GM21723 (cell line): ENCODE data around the gene YIPF1.
A peak's percentile ranks its signal among the peaks of the same experiment; 100 is the strongest.

Source experiments
- ATAC-seq: cut with Tn5 transposase; IDR thresholded peaks from one replicate; pipeline ENCODE4 v1.9.1; 2021; ENCODE audit warnings: mild to moderate bottlenecking, moderate library complexity; ENCODE audit not compliant: unreplicated experiment

Gene YIPF1

DNA sequence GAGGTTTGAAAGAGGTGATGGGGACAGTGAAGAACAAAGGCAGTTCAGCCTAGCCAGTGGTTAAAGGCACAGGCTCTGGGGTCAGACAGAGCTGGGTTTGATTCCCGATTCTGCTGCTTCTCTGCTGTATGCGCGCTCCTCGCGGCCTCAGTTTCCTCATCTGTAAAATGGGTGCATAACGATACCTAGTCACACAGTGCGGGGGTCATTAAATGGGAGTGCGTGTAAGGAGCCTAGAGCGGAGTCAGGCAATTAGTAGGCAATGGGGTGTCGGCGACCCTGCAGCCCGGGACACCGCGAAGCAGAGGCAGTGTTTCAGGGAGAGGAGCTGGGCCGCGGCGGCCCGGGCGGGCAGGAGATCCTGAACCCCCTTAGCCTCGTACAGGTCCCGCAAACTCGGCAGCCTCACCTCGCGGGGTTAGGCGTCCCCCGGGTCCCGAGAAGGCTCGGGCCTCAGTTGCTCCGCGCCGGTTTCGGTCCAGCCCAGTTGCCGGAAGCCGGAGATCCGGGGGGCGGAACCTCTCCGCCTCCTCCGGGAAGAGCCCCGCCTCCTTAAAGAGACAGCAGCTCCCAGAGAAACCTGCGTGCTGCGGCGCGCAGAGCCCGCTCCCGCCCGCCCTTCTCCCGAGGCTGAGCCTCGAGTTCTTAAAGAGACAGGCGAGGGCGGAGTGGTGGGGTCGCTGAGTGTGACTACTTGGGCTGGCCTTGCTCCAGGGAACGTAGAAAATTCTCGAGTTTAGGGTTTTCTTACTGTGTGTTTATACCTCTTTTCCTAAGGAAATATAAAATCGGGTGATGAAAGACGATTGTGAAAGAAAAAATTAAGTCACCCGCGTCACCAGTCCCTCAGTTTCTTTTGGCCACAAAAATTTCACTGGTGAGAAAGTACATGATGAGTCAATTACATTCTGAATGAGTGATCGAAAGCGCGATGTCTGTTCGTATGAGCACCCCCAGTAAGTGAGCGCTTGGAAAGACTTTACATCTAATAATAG is at the start of gene YIPF1:
YIPF1 (minus strand) TSS at position 494 of the 995 bp plus-strand sequence. CDS start 860 bp downstream, outside the sequence.
- ATAC-seq: peak; percentile 93

DNA sequence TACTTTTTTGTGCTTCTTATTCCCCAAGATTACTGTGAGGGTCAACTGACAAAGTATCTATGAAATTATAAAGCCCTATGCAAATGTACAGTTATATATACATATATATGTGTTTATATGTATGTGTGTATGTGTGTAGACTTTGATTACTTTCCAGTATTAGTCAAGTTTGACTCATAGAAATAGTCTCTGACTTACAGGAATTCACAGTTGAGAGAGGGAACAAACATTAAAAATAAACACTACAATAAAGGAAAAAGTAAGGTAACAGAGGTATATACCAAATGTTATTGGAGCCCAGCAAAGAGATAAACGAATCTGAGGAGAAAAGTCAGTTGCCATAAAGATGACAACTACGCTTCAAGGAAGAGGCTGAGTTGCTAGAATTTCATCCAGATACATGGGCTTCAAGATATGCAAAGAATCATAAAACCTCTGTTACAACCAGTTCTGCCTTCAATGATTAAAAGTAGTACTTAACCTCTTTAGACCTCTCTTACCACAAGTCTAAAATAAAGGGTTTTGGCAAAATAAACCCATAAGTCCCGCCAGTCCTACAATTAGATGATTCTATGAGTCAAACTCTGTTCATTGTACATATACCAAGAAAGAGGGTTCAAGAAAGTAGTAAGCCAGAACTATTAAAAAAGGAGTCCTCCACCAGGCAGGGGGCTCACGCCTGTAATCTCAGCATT is 48.7 kb upstream of the YIPF1 start:
- no peak for ATAC-seq

DNA sequence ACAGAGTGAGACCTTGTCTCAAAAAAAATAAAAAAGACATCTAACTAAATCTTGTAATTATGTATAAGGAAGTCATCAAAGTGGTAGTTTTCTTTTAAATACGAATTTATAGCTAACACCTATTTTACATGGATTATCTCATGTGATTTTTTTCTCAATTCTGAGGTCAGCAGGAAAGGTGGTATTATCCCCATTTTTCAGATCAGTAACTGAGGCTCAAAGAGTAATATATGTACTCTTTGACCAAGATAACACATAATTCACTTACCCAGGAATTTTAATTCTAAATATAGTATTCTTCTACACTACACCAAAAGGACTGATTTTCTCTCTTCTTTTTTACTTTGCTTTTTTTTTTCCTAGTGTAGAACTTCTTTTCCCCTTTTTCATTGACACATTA is 46.8 kb upstream of the YIPF1 start:
- ATAC-seq: no peak

DNA sequence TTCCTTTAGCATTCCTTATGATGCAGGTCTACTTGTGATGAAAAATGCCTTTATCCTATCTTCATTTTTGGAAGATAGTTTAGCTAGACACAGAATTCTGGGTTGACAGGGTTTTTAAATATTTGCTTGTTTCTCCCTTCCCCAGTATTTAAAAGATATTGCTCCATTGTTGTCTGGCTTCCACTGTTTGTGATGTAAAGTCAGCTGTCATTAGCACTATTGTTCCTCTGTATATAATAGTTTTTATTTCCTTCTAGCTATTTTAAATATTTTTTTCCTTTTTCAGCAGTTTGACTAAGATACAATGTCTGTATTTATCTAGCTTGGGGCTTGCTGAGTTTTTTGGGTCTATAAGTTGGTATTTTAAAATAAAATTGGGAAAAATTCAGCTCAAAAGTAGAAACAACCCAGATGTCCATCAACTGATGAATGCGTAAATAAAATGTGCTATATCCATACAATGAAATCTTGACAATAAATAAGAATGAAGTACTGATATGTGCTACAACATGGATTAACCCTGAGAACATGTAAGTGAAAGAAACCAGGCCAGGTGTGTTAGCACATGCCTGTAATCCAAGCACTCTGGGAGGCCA is 44.7 kb upstream of the YIPF1 start:
- no peak for ATAC-seq

DNA sequence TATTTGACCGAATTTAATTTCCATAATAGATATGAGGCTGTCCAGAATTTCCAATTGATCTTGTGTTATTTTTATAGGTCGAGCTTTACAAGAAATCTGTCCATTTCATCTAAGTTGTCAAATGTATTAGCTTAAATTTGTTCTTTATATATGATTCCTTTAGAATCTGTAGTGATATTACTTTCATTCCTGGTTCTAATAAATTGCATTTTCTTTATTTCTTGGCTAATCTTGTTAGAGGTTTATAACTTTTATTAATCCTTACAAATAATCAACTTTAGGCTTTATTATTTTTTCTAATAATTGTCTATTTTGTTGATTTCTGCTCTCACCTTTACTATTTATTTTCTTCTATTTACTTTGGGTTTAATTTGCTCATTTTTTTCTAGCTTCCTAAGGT is 41.9 kb upstream of the YIPF1 start:
- ATAC-seq: no peak

DNA sequence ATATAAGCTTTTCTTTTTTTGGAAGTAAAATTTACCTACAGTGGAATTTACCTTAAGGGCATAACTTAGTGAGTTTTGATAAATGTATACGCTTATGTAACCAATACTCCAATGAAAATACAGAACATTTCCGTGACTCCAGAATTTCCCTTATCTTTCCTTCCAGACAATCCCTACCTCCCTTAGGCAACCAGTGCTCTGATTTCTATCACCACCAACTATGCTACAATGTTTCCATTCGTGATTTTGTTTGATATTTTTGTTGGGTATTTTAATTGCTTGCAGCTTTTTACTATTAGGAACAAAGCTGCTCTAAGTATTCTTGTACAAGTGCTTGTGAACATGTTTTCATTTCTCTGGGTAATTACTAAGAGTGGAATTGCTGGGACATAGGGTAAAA is 41.3 kb upstream of the YIPF1 start:
- ATAC-seq: no peak

DNA sequence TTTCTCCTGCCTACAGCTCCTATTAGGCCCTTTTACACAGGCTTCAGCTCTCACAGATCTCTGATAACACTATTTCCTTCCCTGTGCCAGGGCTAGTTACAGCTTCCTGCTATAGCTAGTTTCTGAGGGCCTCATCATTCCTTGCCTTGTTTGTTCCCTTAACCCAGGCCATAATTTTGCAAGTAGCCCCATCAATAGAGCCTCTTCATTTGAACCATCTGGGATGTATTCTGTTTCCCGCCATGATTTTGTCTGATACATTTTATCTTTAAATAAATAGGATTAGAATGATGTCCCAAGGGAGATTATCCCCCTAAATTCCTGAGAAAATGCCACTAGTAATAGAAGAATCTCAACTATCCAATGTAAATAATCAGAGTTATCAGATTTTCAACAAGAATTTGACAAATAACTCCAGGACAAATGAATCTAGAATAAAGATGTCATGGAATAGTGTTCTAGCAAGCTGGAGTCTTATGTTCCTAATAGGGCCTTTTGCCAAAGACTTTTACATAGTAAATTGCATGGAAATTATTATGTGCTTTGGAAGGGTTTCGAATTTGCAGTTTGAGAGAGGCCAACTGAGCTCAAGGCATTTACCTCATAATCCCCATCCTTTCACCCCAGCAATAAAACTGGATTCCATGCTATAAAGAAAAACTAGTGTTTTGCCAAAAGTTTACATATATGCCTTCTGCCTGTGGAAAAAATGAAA is 39.8 kb upstream of the YIPF1 start:
- no peak for ATAC-seq

DNA sequence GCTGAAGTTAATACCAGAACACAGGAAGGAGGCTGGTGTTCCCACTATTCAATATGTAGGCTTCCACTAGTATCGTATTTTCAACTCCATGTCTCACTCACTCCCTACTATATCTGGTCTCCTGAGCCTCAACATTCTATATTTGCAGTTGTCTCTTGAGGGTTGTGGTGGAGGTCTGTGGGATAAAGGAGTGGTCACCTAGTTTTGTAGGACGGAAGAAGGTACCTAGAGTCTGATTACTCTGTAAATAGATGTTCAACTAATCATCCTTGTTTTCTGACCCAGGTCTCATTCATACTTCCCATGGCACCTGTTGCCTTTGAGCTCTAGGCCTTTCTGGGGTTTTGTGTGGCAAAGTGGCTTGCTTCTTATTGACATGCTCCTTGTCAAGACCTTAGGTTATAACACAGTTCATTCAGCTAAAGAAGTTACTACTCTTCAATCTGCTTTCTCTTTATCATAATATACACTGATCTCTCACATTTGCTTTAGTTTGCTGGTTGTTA is 37.8 kb upstream of the YIPF1 start:
- no peak for ATAC-seq

DNA sequence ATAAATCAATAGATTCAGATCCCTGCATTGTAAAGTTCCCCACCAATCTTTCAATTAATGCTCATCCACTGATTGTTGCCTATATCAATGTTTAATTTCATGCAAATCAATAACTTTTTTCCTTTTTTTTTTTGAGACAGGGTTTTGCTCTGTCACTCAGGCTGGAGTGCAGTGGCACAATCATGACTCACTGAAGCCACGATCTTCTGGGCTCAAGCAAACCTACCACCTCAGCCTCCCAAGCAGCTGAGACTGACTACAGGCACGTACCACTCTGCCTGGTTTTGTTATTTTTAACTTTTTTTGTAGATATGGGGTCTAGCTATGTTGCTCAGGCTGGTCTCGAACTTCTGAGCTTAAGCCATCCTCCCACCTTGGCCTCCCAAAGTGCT is 30.1 kb upstream of the YIPF1 start:
- no peak for ATAC-seq

DNA sequence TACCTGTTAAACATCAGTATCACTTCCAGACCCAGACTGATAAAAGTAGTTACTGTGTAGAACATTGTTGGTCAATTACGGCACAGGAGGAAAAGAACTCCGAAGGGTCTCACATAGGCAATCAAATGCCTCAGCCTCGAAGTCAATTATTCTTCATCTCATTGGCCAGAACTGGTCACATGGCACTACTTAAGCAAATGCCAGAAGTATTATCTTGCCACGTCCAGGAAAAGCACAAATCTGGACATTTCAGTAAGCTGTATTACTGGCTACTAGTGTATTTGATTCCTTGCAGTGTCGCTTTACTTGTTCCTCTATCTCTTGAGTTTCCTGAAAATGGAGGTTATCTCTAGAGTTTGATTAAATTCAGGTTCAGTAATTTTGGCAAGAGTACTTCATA is 28.7 kb upstream of the YIPF1 start:
- ATAC-seq: no peak

DNA sequence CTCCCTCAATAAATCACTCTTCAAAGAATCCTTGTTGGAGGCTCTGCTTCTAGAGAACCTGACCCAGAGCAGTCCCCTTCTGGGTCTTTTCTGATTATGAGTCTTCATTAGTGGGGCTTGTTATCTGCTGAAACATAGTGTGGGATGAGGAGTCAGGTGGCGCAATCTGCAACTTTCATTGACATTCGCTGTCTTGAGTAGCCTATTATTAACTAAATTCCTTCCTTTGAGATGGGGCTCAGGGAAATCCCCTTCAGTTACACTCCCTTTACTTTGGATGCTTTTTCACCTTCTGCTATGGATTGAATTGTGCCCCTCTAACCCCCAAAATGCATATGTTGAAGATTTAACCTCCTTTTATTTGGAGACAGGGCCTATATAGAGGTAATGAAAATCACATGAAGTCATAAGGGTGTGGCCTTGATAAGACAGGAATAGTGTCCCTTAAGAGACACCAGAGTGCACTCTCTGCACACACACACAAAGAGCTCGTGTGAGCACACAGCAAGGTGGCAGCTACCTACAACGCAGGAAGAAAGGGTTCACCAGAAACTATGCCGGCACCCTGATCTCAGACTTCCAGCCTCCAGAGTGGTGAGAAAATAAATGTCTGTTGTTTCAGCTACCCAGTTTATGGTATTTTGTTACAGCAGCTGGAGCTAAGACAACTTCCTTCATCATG is 23.9 kb upstream of the YIPF1 start:
- ATAC-seq: no peak

DNA sequence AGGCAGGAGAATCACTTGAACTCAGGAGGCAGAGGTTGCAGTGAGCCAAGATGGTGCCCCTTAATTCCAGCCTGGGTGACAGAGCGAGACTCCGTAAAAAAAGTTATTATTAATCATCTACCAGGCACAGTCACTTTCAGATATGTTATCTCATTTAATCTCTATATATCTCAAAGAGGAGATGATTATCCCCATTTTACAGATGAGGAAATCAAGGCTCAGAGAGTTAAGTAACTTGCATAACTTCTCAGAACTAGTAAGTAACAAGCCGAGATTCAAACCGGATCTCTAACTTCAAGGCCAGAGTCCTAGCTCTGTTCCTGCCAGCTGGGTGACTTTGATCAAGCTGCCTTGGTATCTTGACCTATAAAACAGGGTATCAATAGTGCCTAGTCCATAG is 21.8 kb upstream of the YIPF1 start:
- ATAC-seq: no peak

DNA sequence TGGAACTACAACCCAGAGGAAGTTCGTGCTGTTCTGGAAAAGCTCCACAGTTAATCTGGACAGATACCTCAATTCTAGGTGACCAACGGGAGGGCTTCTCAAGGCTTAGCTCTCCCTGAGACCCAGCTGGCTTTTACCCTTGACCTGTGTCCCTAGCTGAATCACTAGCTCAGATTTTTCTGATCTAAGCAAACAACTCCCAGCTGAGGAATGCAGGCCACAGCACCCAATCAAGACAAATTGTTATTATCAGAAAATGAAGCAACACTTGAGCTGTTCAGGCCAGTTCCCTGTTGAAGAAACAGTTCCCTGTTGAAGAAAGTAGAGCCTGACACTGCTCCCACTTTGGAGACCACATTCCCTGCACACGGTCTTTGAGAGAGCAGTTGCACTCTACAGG is 20.3 kb upstream of the YIPF1 start:
- ATAC-seq: no peak

DNA sequence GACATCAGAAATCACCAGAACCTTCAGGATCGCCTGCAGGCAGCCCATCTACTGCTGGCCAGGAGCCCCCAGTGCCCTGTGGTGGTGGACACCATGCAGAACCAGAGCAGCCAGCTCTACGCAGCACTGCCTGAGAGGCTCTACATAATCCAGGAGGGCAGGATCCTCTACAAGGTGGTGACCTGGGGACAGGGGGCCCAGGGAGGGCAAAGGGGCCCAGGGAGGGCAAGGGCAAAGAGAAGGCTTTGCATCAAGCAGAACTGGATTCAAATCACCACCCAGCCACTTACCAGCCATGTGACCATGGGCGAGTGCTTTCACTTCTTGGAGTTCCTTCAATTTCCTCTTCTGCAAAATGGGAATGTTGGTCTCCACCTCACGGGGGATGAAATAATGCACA is 16.5 kb upstream of the YIPF1 start:
- no peak for ATAC-seq

DNA sequence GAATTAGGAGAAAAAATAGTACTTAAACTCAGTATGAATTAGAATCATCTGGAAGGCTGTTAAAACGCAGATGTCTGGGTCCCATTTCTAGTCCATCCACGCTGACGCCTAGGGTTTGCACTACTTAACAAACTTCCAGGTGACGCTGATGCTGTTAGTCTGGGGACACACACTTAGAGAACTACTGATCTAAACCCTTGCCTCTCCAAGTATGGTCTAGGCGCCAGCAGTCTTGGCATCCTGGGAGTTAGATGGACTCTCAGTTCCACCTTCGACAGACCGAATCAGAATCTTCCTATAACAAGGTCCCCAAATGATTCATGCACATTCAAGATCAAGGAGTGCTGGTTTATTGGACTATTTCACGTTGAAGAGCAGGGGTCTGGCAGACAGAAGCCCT is 15.9 kb upstream of the YIPF1 start:
- ATAC-seq: no peak

DNA sequence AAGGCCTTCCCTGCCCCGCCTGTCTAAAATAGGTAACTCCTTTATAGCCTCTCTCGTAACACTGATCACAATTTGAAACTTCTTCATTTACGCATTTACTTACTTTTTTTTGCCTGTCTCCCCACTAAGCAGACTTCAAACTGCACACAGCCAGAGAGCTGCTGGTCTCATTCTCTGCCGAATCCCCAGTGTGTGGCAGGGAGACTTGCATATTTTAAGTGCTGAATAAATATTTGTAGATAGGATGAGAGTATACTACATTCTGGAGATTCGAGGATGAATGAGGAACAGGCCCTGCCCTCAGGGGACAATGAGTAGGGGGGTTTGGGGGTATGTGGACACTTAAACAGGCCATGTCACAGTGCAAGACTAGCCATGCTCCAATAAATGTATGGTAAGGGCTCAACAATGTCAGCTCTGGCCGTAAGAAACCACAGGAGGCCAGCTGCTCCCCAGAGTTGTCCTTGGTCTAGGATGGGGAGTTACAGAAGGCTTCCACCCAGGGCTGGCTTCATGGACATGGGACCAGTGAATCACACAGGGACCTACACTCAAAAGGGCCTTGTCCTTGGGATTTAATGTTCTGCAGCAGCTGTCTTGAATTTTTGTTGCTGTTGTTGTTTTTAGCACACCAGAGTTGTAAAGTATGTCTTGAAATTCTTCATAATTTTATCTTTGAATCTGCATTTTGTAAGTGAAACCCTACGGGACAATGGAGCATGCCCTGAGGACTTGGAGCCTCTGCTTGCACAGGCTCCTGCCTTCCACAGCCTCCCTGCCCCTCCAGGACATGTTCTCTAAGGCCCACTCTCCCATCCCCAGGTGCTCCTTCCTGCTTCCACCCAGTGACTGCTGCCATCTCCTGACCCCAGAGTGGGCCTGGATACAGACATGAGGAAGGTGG is 12.9 kb upstream of the YIPF1 start:
- no peak for ATAC-seq

DNA sequence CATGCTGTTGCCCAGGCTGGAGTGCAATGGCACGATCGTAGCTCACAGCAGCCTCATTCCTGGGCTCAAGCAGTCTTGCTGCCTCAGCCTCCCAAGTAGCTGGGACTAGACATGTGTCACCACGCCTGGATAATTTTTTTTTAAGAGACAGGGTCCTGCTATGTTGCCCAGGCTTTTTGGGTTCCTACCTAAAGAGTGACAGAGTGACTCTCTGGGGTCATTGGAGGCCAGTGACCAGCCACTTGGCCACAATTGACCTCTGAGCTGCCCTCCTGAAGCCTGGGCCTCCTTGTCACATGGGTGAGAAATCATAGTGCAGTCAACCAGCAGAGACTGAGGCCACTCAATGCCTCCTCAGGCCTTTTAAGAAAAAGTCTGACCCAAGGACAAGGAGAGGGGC is 10.1 kb upstream of the YIPF1 start:
- ATAC-seq: no peak

DNA sequence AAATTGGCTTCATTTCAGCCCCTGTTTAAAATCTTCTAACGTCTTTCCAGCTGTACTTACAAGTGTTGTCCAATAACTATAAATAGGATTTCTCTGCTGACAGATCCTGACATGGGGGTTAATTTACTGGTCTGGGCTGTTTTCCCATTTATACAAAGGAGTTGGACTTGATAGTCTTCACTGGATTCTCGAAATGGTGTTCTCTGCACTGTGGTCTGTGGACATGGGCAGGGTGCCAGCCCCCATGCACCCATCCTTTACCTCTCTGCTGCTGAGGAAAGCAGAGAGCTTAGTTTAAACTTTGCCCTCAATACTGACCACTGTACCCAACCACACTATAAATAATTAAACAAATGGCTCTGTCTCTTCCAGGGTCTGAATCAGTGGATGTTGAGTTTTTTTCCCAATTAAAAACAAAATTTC is 9.6 kb upstream of the YIPF1 start:
- no peak for ATAC-seq

DNA sequence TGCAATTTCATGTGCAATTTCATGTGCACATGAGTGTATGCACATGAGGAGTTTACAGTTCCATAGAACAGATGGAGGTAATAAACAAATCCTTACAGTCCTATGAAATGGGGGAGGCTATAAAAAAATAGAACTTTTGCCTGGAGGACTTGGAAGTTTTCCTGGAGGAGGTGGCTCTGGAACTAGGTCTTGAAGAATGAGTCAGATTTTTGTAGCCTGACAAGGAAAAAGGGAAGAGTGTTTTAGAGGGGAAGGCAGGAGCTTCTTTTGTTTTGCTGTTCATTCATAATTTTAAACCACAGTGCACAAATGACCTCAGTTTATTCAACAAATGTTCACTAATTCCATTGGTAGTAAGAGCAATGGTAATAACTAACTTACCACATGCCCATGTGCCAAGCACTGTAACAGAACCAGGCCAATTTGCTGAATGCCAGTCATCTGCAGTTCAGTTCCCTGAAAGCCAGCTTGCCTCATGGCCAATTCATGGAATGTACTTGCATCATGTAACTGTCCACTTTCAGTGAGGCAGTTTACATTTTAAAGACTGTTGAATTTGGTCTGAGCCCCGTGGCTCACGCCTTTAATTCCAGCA is 7.1 kb upstream of the YIPF1 start:
- no peak for ATAC-seq
